ENCODE data around the gene TANGO2.

Gene TANGO2

GRCh38 chr22:19997561-19998231 is 23.2 kb upstream of the TANGO2 start:
- DNase-seq: no peak

GRCh38 chr22:19998232-19998951 is 22.5 kb upstream of the TANGO2 start:
- DNase-seq: no peak

- no peak for DNase-seq
These were observed 21.7 kb upstream of the TANGO2 start for GRCh38 chr22:19998991-19999820.

GRCh38 chr22:20000246-20001081 is 20.4 kb upstream of the TANGO2 start:
- DNase-seq: no peak

GRCh38 chr22:20001082-20001638 is 19.8 kb upstream of the TANGO2 start:
- no peak for DNase-seq

- no peak for DNase-seq
These were observed 18.8 kb upstream of the TANGO2 start for GRCh38 chr22:20002128-20002527.

GRCh38 chr22:20002636-20003035 is 18.3 kb upstream of the TANGO2 start:
- DNase-seq: no peak

- DNase-seq: no peak
These were observed 17.6 kb upstream of the TANGO2 start for GRCh38 chr22:20003304-20003703.

GRCh38 chr22:20004464-20004863 is 16.4 kb upstream of the TANGO2 start:
- no peak for DNase-seq

GRCh38 chr22:20008221-20008995 is 12.5 kb upstream of the TANGO2 start:
- no peak for DNase-seq

- no peak for DNase-seq
These were observed 11.9 kb upstream of the TANGO2 start for GRCh38 chr22:20009018-20009491.

- no peak for DNase-seq
These were observed 11.2 kb upstream of the TANGO2 start for GRCh38 chr22:20009582-20010306.

GRCh38 chr22:20010307-20011122 is 10.4 kb upstream of the TANGO2 start:
- DNase-seq: no peak

GRCh38 chr22:20011123-20011992 is 9.6 kb upstream of the TANGO2 start:
- no peak for DNase-seq

- DNase-seq: no peak
These were observed 8.7 kb upstream of the TANGO2 start for GRCh38 chr22:20011993-20012740.

- DNase-seq: no peak
These were observed 8.1 kb upstream of the TANGO2 start for GRCh38 chr22:20012741-20013331.

- DNase-seq: peak in 1 of 2 experiments; percentile 22
These were observed 7.5 kb upstream of the TANGO2 start for GRCh38 chr22:20013382-20013871.

All from NCI-H446 (cell line).